ENCODE measurements around the gene ATP2A1.

- TF ChIP-seq CTCF (optimal IDR thresholded peaks at IDR 0.05 in 1 of 3, IDR thresholded peaks at IDR 0.05 in 1 of 3, conservative IDR thresholded peaks at IDR 0.05 in 1 of 3; ENCODE audit: extremely low read depth in 1 of 3, insufficient read depth in 2 of 3, low read length in 3 of 3) (no peak), EZH2 (IDR thresholded peaks at IDR 0.05; ENCODE audit: low read length) (no peak)
Observed at GRCh38 chr16:28950648-28951409, 72.5 kb downstream of the ATP2A1 start, which contains the start of gene NFATC2IP.
